NCI-H510A treated with DMSO at 0.1 percent for 48 hours (cell line): ENCODE results near the gene PLAC8L1.
A peak's percentile ranks its signal among the peaks of the same experiment; 100 is the strongest.

ENCODE experiments used
- DNase-seq: peaks from one replicate; lab custom pipeline; 2025; lab: John Stamatoyannopoulos, UW

Gene PLAC8L1

DNA sequence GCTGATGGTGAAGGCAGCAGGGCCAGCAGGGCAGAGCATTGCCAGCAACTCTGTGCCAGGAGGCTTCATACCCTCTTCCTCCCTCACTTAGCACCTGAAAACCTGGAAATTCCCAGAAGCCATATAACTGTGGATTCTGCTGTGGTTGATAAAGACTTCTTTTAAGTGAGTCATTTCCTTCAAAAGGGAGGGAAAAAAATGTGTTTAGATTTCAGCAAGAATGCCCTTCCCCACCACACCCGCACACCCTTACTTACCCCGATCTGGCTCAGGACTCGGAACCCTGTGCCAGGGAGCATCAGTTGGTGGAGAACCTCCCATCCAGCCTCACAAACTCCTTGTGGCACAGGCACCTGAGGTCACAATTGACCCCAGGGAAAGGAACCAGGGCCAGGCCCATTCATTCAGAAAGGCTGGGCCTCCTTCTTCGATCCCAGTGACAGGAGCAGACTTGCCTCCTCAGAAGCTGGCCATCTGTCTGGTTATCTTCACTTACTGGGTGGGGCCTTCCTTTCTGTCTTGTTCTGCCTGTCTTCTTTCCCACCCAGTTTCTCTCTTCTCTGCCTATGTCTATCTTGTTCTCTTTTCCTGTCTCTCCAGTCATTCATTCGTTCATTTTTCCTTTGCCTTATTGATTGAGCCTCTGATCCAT lies 62.6 kb downstream of the PLAC8L1 start:
- DNase-seq: no peak

DNA sequence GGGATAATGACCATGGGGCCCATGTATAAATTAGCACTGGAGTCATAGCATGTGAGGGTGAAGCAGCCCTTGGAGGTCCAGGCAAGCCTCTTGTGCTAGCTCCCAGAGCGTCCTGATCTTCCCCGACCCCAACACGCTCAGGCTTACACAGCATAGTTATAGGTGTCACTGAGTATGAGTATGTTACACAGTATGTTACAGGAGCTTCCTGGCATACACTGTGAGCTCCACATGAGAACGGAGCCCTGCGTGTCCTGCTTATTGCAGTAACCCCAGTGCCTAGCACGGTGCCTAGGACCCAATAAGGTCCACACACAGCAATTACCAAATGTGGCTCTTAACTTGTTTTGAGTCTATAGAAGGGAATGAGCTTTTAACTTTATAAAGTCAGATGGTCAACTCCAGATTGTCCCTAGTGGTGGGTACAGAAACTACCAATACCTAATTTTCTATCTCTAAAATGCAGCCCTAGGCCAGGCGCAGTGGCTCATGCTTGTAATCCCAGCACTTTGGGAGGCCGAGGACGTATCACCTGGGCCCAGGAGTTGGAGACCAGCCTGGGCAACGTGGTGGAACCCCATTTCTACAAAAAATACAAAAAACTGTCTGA lies 64.1 kb downstream of the PLAC8L1 start:
- peak; percentile 2 for DNase-seq

DNA sequence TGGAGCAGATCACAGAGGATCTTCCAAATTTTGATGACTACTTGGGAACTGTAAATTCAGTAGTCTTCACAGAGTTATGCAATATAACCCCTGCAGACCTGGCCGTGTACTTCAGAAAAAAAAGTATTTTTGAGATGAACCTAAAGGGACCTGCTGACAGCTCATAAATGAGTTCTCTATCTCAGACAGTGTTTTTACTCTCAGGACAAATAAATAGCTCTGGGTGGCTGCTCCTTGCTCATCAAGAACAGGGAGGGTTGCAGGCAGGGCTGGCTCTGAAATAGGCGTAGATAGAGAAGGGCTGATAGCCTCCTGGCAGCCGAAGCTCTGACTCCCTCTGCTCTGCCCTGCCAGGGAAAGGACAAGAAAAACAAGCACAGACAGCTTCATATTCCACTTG lies 64.8 kb downstream of the PLAC8L1 start:
- no peak for DNase-seq

DNA sequence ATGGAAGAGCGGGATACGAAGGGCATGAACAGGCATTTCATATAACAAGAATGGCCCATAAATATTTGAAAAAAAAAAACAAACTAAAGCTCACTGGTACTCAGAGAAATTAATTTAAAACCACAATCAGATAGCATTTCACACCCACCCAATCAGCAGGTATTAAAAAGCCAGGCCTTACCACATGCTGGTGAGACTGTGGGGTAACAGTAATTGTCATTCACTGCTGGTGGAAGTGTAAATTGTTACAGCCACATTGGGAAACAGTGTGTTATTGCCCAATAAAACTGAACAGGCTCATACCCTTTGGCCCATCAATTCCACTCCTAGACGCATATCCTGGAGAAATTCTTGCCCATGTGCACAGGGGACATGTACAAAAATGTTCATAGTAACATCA lies 66.0 kb downstream of the PLAC8L1 start:
- DNase-seq: no peak

DNA sequence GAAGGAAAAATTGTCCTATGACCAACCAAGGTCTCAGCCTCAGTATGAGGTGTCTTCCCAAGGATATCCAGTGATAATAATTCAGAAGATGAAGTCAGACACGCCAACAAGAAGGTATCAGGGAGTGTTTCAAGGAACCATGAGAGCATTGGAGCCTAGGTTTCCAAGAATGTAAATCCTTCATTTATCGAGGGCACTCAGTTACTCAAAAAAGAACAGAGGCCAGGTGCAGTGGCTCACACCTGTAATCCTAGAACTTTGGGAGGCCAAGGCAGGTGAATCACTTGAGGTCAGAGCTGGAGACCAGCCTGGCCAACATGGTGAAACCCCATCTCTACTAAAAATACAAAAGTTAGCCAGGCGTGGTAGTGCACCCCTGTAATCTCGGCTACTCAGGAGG lies 70.8 kb downstream of the PLAC8L1 start:
- DNase-seq: no peak
